DMS53 treated with DMSO at 0.1 percent for 48 hours (cell line): ENCODE results near the gene JADE2.
"Not testable (repeated sequence)": the region's sequence is repeated elsewhere in the genome, so short reads cannot be mapped to it uniquely, and the experiment has no call there.

Source experiments
- DNase-seq: peaks from one replicate; lab custom pipeline; 2025; ENCODE audit not compliant: unreplicated experiment; lab: John Stamatoyannopoulos, UW

Gene JADE2

DNA sequence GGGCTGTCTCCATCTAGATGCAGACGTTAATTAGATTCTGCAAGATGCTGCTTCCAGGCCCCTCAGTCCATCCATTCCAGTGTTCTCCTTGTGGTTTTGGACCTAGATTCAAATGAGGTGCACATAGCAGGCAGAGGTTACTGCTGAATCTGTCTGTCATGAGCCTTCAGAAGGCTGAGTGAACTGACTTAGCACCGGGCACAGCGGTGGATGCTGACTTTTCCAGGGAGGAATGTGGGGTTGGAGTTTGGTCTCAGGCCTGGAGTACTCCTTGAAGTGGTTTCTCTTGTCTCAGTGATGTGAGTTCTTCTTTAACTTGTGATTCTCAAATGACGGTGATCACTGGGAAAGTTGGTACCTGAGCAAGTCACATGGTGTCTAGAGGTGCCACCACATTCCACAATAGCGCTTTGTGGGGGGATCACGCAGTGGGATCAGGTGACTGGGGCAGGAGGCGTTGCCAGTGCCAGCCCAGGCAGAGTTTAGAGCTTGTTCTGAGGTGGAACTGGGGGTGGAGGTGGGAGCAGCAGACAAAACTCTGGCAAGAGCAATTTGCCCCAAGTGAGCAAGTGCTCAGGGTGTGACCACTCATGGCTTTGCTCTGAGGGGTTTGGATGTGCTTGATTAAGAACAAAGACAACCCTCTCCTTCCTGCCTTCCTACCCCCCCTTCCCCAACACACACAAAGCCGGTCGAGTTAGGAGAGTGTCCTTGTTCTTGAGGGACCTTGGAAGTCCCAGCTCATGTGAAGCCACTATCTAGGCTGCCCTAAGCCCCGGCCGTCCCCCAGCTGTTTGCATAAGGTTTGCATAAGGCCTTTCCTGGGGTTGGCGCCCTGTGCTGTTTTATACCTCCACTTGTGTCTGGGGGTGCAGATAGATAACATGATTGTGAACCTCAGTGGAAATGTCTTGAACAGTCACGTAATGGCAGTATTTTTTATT, 25.1 kb downstream of the JADE2 start:
- no peak for DNase-seq

DNA sequence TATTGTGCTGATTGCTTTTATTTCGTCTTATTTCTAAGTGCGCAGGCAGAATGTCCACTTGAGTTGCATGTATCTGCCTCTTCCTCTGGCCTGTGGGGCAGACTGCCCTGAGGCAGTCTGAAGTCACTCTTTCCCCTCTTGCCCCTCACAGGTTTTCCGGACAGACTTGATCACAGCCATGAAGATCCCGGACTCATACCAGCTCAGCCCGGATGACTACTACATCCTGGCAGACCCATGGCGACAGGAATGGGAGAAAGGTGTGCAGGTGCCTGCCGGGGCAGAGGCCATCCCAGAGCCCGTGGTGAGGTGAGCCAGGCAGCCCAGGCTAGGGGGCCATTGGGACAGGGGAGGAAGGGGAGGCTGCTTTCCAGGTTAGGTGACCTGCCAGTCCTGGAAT, 26.4 kb downstream of the JADE2 start:
- DNase-seq: no peak

DNA sequence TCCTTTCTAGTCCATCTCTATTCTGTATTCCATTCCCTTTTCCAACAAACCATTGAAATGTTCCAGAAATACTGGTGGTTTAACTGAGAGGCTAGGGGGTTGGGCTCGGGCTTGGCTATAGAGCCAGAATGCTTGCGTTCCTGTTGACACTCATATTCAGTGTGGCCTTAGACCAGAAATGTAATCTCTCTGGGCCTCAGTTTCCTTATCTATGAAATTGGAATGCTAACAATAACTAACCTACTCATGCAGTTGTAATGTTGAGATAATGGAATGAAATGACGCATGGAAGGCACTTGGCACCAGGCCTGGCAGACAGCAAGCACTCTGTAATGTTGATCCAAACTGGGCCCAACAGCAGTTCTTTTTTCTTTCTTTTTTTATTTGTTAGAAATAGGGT, 26.8 kb downstream of the JADE2 start:
- DNase-seq: no peak

DNA sequence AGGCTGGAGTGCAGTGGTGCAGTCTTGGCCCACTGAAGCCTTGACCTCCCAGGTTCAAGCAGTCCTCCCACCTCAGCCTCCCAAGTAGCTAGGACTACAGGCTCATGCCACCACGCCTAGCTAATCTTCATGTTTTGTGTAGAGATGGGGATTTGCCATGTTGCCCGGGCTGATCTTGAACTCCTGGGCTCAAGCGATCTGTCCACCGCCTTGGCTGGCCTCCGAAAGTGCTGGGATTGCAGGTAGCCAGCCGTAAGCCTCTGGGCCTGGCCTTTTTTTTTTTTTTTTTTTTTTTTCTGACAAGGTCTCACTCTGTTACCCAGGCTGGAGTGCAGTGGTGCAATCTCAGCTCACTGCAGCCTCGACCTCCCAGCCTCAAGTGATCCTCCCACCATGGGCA, 27.2 kb downstream of the JADE2 start:
- not testable (repeated sequence) for DNase-seq

DNA sequence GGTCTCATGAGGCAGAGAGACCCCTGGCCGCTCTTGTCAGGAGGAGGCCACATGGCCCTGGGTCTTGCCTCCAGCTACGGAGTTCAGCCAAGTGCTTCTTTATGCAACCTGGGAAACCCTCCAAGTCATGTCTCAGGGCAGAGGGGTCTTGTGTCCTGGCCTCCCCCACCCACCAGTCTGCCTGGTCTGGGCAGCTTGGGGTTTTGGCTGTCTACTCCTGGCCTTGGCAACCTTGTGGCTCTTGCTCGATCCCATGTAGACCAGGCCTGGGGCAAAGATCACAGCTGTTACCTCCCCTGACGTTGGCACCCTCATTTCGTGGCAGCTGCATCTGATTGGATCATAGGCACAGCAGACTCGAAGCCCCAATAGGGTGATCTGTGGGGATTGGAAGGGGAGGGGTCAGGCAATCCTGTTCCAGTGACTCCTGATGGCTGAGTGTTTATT, 28.4 kb downstream of the JADE2 start:
- no peak for DNase-seq

DNA sequence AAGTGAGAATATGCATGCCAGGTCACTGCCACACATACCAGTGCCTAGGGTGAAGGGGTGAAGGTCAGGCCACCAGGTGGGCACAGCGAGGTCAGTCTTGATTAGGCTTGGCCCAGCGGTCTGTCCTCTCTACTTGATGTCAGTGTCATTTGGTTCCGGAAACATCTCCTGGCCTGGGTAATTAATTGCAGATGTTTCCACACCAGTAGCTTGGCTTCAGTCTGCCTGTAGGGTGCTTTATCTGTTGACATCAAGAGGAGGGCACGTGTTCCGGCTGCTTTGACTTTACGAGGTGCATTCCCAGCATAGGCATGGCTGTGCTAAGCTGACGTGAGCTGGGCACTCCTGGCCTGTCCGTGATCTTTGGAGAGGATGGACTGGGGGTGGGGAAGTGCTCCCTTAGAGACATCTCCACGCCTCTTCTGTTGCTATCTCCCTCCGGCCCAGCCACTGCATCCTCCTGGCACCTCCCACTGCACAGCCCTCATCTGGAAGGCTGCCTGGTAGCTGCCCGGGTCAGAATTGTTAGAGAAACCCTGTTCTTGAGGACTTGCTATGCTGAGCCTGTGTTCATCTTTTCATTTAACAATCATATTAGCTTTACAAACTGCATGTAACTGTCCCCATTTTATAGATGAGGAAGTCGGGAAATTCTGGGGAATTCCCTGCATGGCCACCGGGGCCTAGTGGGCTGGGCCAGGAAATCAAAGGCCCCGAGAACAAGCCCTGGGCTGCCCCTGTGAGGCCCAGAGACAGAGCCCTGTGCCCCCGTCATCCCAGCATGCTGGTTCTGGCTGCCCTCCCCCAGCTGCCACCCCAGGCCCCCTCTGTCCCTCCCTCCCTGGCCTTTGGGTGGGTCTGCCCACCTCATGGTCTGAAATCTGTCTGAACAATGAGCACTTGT, 29.1 kb downstream of the JADE2 start:
- DNase-seq: no peak

DNA sequence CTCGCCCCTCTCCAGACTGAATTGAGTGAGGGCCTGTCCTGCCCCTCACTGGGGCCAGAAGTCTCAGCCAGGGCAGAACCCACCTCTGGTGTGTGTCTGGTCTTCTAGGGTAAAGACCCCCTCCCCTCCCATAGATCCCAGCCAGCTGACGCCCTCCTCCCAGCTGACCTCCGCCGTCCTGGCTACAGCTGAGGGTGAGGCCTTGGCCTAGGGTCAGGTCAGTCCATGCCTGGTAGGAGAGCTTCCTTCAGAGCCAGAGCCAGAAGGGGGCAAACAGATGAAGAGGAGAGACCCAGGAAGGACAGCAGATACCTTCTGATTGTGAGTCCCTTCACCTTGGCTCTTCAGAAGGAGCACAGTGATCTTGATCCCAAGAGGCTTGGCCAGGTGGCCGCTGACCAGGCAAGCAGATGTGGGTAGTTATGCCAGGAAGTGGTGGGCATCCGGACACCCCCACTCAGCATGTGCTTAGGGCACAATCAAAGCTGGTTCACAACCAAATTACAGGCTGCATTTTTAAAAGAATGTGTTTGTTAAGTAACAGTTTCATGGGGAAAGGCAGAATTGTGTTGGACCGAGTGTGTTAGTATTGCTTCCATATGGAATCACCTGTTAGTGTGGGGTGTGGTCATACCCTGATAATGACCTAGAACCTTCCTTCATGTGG, 29.9 kb downstream of the JADE2 start:
- DNase-seq: no peak

DNA sequence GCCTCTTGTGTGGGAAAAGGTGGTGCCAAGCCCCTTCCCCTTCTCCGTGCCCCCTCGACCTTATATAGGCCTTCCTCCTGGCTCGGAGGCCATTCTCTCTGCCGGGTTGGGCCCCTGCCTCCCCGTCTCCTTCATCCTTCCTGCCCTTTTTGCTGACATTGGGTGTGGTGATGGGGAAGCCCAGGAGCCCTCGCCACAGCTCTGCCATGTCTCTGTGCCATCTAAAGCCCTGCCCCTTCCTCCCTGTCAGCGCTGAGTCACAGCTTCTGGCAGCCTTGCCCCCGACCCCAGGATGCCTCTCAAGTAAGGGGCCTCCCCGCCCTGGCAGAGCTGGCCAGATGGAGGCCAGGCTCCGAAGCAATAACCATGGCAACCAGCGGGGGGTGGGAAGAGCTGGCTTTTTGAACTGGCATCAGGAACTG, 30.4 kb downstream of the JADE2 start:
- DNase-seq: no peak

DNA sequence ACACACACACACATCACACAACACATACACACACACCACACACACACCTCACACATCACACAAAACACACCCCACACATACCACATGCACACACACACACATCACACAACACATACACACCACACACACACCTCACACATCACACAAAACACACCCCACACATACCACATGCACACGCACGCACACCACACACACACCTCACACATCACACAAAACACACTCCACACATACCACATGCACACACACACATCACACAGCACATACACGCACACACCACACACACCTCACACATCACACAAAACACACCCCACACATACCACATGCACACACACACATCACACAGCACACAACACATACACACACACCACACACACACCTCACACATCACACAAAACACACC, 31.1 kb downstream of the JADE2 start:
- DNase-seq: not testable (repeated sequence)

DNA sequence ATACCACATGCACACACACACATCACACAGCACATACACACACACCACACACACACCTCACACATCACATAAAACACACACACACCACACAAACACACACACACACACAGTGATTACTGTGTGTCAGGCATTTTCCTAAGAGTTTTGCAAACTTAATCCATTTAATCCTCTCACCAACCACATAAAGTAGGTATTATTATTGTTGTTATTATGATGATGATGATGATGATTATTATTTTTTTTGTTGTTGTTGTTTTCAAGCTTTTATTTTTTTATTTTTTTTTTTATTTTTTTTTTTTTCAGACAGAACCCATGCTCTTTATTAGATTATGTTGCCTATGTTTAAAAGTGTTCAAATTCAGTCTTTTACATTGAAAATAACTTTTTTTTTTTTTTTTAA, 31.5 kb downstream of the JADE2 start:
- DNase-seq: no peak

DNA sequence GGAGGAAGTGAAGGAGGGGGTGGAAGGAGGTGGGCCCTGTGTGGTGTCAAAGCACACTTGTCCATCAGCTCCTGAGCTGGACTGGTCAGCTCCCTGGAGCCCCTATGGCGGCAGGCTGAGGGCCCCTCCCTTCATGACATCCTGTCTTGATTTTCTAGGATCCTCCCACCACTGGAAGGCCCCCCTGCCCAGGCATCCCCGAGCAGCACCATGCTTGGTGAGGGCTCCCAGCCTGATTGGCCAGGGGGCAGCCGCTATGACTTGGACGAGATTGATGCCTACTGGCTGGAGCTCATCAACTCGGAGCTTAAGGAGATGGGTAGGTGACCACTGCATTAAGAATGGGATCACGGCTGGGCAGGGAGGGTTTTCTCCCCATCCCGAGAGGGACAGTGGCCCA, 34.2 kb downstream of the JADE2 start:
- DNase-seq: no peak

DNA sequence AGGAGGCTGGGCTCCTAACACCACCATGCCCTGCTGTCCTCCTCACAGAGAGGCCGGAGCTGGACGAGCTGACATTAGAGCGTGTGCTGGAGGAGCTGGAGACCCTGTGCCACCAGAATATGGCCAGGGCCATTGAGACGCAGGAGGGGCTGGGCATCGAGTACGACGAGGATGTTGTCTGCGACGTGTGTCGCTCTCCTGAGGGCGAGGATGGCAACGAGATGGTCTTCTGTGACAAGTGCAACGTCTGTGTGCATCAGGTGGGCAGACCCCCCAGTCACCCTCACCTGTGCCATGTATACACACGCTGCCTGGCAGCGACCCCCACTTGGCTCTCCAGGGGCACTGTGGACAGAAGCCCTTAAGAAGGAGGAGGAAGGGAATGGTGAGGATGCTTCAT, 35.2 kb downstream of the JADE2 start:
- DNase-seq: no peak

DNA sequence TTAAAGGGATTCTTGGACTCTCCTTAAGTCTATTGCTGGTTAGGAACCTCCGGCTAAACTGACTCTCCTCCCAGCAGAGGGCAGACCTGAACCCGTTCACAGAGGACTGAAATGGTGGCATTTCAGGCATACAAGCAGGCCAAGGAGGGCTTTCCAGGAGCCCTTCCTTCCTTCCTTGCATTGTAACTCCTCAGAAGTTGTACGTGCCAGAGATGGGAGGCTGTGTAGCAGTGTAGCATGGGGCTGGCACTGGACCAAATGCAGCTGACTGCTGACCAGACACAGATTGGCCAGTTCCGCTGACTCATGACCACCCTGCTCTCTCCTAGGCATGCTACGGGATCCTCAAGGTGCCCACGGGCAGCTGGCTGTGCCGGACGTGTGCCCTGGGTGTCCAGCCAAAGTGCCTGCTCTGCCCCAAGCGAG, 36.4 kb downstream of the JADE2 start:
- no peak for DNase-seq

DNA sequence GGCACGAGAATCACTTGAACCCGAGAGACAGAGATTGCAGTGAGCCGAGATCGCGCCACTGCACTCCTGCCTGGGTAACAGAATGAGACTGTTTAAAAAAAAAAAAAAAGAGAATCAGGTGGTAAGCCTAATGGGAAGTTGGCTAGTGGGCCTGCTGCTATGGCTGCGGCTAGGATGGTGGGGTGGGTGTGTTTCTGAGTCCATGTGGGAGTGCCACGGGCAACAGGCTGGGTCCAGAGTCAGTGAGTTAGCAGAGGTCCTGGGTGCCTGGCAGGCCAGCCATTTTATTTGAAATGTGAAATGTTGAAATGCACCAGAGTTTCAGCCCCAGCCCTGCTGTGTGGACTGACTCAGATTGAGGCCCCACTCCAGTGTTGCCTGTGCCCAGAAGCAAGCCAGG, 37.8 kb downstream of the JADE2 start:
- no peak for DNase-seq

DNA sequence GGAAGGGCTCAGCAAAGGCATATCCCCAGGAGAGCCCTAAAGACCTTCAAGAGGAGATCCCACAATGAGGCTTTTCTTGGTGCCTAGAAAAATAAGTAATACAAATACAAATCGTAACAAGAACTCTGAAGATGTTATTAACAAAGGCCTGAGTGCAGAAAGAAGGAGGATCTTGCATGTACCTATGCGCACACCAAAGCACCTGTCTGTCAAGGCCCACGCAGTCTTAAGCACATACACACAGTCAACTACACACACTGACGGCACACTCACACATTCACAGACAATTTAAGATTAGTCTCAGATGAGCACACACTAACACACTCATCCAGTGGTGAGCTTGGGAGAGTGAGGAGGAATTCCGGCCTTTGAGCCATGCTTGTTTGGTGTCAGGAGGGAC, 38.5 kb downstream of the JADE2 start:
- no peak for DNase-seq

DNA sequence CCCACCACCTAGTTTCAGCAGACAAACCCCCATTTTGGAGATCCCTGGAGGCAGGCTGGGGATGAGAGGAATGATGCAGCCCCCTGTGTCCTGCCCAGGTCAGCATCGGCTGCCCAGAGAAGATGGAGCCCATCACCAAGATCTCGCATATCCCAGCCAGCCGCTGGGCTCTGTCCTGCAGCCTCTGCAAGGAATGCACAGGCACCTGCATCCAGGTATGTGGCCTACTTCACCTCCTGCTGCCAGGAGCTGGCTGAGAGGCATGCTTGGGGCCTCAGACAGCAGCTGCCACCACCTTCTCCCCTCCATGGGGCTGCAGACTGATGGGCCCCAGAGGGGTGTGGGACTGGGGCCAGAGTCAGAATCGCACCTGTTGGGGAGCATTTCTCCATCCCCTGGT, 38.9 kb downstream of the JADE2 start:
- no peak for DNase-seq

DNA sequence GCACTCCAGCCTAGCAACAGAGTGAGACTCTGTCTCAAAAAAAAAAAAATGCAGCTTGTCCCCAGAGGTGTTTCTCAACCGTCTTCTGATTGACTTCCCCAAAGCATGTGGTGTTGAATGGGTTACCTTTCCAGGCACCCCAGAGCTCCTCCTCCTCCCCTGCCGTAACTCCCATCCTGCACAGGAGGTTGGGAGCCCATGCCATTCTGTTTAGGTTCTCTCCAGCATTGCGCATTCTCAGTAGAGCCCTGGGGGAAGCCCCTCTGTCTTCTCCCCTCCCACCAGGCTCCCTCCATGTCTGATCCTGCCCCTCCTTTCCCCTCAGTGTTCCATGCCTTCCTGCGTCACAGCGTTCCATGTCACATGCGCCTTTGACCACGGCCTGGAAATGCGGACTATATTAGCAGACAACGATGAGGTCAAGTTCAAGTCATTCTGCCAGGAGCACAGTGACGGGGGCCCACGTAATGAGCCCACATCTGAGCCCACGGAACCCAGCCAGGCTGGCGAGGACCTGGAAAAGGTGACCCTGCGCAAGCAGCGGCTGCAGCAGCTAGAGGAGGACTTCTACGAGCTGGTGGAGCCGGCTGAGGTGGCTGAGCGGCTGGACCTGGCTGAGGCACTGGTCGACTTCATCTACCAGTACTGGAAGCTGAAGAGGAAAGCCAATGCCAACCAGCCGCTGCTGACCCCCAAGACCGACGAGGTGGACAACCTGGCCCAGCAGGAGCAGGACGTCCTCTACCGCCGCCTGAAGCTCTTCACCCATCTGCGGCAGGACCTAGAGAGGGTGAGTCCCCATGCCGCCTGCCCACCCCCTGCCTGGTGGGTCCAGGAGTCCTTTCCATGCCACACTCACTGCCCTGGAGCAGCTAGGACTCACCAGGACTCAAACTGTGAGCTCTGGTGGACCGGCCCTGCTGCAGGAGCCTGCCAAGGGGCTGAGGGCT, 40.6 kb downstream of the JADE2 start:
- DNase-seq: no peak

DNA sequence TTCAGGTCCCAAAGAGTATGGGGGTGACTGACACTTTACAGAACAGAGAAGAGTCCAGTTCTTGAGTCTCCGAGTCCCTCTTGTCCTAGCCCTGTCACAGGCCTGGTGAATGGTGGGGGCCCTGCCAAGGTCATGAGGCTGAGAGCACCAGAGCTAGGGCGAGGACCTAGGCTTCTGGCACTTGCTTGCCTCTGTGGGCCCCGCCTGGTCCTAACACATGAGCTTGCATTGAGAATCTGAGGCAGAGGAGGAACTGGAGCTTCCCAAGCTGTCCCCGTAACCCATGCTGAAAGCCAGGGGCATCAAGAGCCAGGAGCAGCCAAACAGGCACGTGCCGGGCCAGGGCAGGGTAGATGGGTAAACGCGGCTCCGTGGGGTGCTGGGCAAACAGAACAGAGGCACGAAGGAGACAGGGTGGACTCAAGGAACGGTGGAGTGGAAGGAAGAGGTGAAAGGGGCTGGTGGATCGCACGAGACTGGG, 41.3 kb downstream of the JADE2 start:
- DNase-seq: no peak

DNA sequence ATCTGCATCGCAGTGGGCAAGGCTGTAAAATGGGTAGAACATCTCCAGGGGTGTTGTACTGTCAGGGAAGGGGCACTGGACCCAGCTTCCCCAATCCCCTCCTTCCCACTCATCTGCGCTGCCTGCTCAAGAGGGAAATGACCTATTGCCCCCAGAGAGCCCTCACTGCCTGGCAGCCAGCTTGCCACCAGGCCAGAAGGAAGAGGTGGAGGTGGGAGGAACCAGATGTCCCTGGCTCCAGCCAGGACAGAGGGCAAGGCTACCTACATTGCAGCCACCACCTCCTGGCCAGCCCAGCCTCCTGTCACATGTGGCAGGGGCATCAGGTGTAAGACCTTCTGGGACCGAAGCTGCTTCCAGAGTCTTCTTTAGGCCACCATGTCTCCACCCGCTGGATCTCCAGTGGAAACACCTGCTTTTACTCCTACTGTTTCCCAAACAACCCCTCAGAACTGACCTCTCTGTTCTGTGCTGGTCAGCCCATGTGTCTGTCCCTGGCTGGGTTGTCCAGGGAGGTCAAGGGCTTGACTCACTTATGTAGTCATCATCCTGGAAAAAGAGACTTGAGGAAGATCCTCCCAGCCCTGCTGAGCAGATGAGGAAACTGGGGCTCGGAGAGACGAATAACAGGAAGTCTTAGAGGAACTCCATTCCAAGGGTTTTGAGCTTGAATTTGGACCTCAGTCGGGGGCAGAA, 42.3 kb downstream of the JADE2 start:
- no peak for DNase-seq

DNA sequence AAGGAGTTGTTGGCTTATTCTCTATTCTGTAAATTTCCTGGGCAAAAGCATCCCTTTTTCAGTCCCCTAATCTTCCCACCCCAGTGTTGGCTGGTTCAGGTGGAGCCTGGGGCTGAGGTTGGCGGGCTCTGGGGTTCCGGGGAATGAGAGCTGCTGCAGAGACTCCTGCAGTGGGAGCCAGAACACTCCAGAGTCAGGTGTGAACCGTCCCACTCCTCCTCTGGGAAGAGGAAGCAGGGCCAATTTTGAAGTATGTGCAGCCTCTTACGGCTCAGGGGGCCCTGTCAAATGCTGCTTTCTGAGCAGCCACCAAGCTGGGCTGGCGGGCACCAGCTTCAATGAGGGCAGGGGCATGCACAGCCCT, 42.8 kb downstream of the JADE2 start:
- DNase-seq: no peak
